Liver (tissue), 9 donors: Measurements from ENCODE around the gene BCL2L11. TPM values are rescaled to one million over a fixed set of nuclear protein-coding genes. Genes with fewer than 3 reads are reported as not detected.

ENCODE experiments used
- DNase-seq: peaks from one replicate; pipeline ENCODE4 v3.0.0-alpha.2; 2017; ENCODE audit warnings: low spot score
- H3K27ac ChIP-seq, 2 donors: one replicate each; pipeline ENCODE4 v1.7.0; 2013; ENCODE audit warnings: inconsistent platforms in 2 of 2, low read length in 2 of 2, control low read depth in 1 of 2, low read depth in 1 of 2, mild to moderate bottlenecking in 1 of 2
- H3K27me3 ChIP-seq, 4 donors: one replicate each; pipeline versions ENCODE4 v1.6.1 to v1.7.0; 2013; ENCODE audit warnings: low read length in 3 of 4, inconsistent platforms in 1 of 4, mild to moderate bottlenecking in 1 of 4, moderate library complexity in 1 of 4; ENCODE audit not compliant: control insufficient read depth in 4 of 4, insufficient read depth in 4 of 4
- H3K36me3 ChIP-seq, 4 donors: one replicate each; pipeline versions ENCODE4 v1.6.1 to v1.7.0; 2013; ENCODE audit warnings: low read length in 3 of 4, mild to moderate bottlenecking in 3 of 4, low read depth in 1 of 4, moderate library complexity in 1 of 4; ENCODE audit not compliant: control insufficient read depth in 4 of 4, insufficient read depth in 3 of 4
- H3K4me1 ChIP-seq, 4 donors: one replicate each; pipeline versions ENCODE4 v1.6.1 to v1.7.0; 2013; ENCODE audit warnings: low read length in 3 of 4, mild to moderate bottlenecking in 3 of 4, moderate library complexity in 1 of 4; ENCODE audit not compliant: control insufficient read depth in 4 of 4, insufficient read depth in 4 of 4
- H3K4me3 ChIP-seq, 3 donors: one replicate each; pipeline versions ENCODE4 v1.6.1 to v1.7.0; 2013; ENCODE audit warnings: low read length in 3 of 3, control low read depth in 1 of 3, low read depth in 1 of 3, mild to moderate bottlenecking in 1 of 3
- H3K9ac ChIP-seq, 2 donors: one replicate each; pipeline ENCODE4 v1.7.0; 2013; ENCODE audit warnings: low read length in 2 of 2, mild to moderate bottlenecking in 2 of 2, moderate library complexity in 2 of 2, control low read depth in 1 of 2, low read depth in 1 of 2
- H3K9me3 ChIP-seq, 4 donors: one replicate each; pipeline versions ENCODE4 v1.6.1 to v1.7.0; 2013; ENCODE audit warnings: low read length in 3 of 4; ENCODE audit not compliant: control insufficient read depth in 4 of 4
- EGR1 ChIP-seq, 2 donors: IDR thresholded peaks; 2 replicates each; pipeline ENCODE4 v1.6.1; 2016 to 2018; ENCODE audit warnings: antibody characterized with exemption in 2 of 2, low read depth in 2 of 2
- FOXA1 ChIP-seq: IDR thresholded peaks from 2 replicates; pipeline ENCODE4 v1.6.1; 2016; ENCODE audit warnings: antibody characterized with exemption
- FOXA2 ChIP-seq: IDR thresholded peaks from 2 replicates; pipeline ENCODE4 v1.6.1; 2016; ENCODE audit warnings: antibody characterized with exemption
- HNF4A ChIP-seq, 2 donors: conservative IDR thresholded peaks; 2 replicates each; pipeline ENCODE4 v1.6.1; 2016; ENCODE audit warnings: antibody characterized with exemption in 2 of 2, mild to moderate bottlenecking in 2 of 2
- HNF4G ChIP-seq: IDR thresholded peaks from 2 replicates; pipeline ENCODE4 v1.6.1; 2016; ENCODE audit warnings: antibody characterized with exemption
- JUND ChIP-seq, 2 donors: IDR thresholded peaks; 2 replicates each; pipeline ENCODE4 v1.6.1; 2016; ENCODE audit warnings: antibody characterized with exemption in 2 of 2
- RAD21 ChIP-seq, 2 donors: IDR thresholded peaks; 2 replicates each; pipeline ENCODE4 v1.6.1; 2016; ENCODE audit warnings: antibody characterized with exemption in 2 of 2, mild to moderate bottlenecking in 2 of 2
- RXRA ChIP-seq, 2 donors: IDR thresholded peaks; 2 replicates each; pipeline ENCODE4 v1.6.1; 2017 to 2018; ENCODE audit warnings: antibody characterized with exemption in 2 of 2, mild to moderate bottlenecking in 1 of 2
- SP1 ChIP-seq: IDR thresholded peaks from 2 replicates; pipeline ENCODE4 v1.6.1; 2018; ENCODE audit warnings: antibody characterized with exemption, mild to moderate bottlenecking
- TAF1 ChIP-seq: conservative IDR thresholded peaks from 2 replicates; pipeline ENCODE4 v1.6.1; 2016; ENCODE audit warnings: antibody characterized with exemption, mild to moderate bottlenecking
- YY1 ChIP-seq: IDR thresholded peaks from 2 replicates; pipeline ENCODE4 v1.6.1; 2016; ENCODE audit warnings: antibody characterized with exemption, mild to moderate bottlenecking
- WGBS: extraction: QIAGEN DNeasy Blood & Tissue Kit; methylation state at CpG from one replicate; pipeline ENCODE4 v1.1.7; 2013; 5-methylcytosine and 5-hydroxymethylcytosine counted together
- polyA plus RNA-seq, 2 donors: library from polyadenylated mRNA; stranded (reverse) in 1 of 2; unstranded in 1 of 2; fragments of 200-250 nt in 1 of 2; fragments of >200 nt in 1 of 2; fragmentation: Nextera tagmentation in 1 of 2; extraction: Ambion mirVana in 1 of 2; gene quantifications; one replicate each; pipeline versions ENCODE4 v1.2.1 to v1.2.3, GENCODE V29; 2013 to 2015
- total RNA-seq, 2 donors: library from RNA; depleted of rRNA; stranded (reverse); fragments of >200 nt; gene quantifications; one replicate each; pipeline ENCODE4 v1.2.3, GENCODE V29; 2014
- TF ChIP-seq, protein P1 (sequence below): fragments of 150-350 bp; IDR thresholded peaks from 2 replicates; pipeline ENCODE4 v1.5.1; 2017; ENCODE audit warnings: improper control_type of control experiment, low read depth, low read length; ENCODE audit not compliant: missing input control
- TF ChIP-seq, protein P2 (sequence below): IDR thresholded peaks from 2 replicates; pipeline ENCODE4 v1.6.1; 2016; ENCODE audit warnings: antibody characterized with exemption
- TF ChIP-seq, protein P3 (sequence below): IDR thresholded peaks from 2 replicates; pipeline ENCODE4 v1.6.1; 2016; ENCODE audit warnings: antibody characterized with exemption
- TF ChIP-seq, protein P4 (sequence below): IDR thresholded peaks from 2 replicates; pipeline ENCODE4 v1.6.1; 2016; ENCODE audit warnings: antibody characterized with exemption
- TF ChIP-seq, protein P5 (sequence below): IDR thresholded peaks from 2 replicates; pipeline ENCODE4 v1.6.1; 2016; ENCODE audit warnings: antibody characterized with exemption, mild to moderate bottlenecking
- donor health status: healthy.
- donor health status: healthy.
- donor health status: healthy.
- donor health status: healthy.
- donor health status: healthy.

The BCL2L11 gene
- total and polyA plus RNA-seq, 4 donors: 5.0 to 19.5 (median 12.2) TPM

DNA sequence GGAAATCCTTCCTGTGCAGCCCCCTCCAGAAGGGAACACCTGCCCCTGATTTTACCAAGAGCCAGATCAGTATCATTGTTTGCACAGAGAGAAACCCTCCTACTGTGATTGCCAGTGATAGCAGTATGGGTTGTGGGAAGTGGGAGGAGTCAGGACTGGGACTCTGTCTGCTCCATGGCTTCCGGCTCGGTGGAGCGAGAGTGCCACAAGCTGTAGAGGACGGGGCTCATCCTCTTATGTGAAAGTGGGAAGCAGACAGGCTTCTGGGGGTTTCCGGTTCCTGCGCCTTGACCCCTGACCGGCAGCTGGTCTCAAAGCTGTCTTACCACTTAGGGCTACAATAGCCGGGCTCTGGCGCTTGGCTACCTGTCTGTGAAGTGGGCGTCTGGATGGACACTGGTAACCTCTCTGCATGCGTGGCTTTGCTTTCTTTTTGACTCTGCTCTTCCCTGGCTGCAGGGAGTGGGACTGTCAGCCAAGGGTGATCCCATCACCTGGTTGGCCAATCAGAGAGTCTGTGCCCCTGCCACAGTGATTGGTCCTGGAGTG, 79.7 kb downstream of the BCL2L11 start (continued):
- TF ChIP-seq, protein P1, sequence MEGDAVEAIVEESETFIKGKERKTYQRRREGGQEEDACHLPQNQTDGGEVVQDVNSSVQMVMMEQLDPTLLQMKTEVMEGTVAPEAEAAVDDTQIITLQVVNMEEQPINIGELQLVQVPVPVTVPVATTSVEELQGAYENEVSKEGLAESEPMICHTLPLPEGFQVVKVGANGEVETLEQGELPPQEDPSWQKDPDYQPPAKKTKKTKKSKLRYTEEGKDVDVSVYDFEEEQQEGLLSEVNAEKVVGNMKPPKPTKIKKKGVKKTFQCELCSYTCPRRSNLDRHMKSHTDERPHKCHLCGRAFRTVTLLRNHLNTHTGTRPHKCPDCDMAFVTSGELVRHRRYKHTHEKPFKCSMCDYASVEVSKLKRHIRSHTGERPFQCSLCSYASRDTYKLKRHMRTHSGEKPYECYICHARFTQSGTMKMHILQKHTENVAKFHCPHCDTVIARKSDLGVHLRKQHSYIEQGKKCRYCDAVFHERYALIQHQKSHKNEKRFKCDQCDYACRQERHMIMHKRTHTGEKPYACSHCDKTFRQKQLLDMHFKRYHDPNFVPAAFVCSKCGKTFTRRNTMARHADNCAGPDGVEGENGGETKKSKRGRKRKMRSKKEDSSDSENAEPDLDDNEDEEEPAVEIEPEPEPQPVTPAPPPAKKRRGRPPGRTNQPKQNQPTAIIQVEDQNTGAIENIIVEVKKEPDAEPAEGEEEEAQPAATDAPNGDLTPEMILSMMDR: no peak
- TF ChIP-seq FOXA2 (no peak), SP1 (no peak), RAD21 (IDR thresholded peaks at IDR 0.05) (no peak)
- TF ChIP-seq, protein P2, sequence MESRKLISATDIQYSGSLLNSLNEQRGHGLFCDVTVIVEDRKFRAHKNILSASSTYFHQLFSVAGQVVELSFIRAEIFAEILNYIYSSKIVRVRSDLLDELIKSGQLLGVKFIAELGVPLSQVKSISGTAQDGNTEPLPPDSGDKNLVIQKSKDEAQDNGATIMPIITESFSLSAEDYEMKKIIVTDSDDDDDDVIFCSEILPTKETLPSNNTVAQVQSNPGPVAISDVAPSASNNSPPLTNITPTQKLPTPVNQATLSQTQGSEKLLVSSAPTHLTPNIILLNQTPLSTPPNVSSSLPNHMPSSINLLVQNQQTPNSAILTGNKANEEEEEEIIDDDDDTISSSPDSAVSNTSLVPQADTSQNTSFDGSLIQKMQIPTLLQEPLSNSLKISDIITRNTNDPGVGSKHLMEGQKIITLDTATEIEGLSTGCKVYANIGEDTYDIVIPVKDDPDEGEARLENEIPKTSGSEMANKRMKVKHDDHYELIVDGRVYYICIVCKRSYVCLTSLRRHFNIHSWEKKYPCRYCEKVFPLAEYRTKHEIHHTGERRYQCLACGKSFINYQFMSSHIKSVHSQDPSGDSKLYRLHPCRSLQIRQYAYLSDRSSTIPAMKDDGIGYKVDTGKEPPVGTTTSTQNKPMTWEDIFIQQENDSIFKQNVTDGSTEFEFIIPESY: no peak

DNA sequence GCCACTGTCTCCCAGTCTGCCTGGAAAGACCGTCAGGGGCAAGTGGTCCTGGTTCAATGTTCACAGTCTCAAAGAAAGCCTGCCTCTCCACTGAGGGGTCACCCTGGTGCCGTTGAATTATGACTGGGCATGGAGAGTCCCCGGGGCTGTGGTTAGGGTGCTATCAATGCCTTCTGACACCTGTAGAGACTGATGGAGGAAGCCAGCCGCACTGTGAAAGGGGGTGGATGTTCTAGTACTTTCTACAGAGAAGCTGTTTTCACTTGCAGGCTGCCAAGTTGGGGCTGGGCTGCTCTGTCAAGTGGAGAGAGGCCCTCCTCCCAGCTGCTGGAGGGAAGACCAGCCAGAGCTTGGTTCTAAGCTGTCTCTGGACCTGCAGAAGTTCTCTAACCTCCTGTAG, 80.5 kb downstream of the BCL2L11 start:
- no peaks in the 10 kb centered on the region for H3K9me3 ChIP-seq
- no peaks in the 10 kb centered on the region for H3K27me3 ChIP-seq
- no peak overlapping the region for H3K27ac ChIP-seq
- no peaks in the 10 kb centered on the region for H3K4me1 ChIP-seq
- H3K9ac ChIP-seq: no peak overlapping the region
- H3K4me3 ChIP-seq: no peak overlapping the region
- 93% methylated on average over 4 of the region's 4 CpGs for WGBS
- DNase-seq: peak; percentile 25
- no peak for TF ChIP-seq TAF1
- TF ChIP-seq, protein P3, sequence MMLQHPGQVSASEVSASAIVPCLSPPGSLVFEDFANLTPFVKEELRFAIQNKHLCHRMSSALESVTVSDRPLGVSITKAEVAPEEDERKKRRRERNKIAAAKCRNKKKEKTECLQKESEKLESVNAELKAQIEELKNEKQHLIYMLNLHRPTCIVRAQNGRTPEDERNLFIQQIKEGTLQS: no peak
- TF ChIP-seq, protein P4, sequence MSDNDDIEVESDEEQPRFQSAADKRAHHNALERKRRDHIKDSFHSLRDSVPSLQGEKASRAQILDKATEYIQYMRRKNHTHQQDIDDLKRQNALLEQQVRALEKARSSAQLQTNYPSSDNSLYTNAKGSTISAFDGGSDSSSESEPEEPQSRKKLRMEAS: no peak
- no peak for TF ChIP-seq YY1
- TF ChIP-seq EGR1 (IDR thresholded peaks at IDR 0.05; ENCODE audit: low read depth in 2 of 2): no peak
- TF ChIP-seq RXRA (IDR thresholded peaks at IDR 0.05): no peak
- TF ChIP-seq RAD21 (IDR thresholded peaks at IDR 0.05): no peak
- TF ChIP-seq HNF4A (conservative IDR thresholded peaks at IDR 0.05): no peak
- no peak for TF ChIP-seq FOXA1
- TF ChIP-seq, protein P2: no peak
- no peaks in the 10 kb centered on the region for H3K36me3 ChIP-seq

DNA sequence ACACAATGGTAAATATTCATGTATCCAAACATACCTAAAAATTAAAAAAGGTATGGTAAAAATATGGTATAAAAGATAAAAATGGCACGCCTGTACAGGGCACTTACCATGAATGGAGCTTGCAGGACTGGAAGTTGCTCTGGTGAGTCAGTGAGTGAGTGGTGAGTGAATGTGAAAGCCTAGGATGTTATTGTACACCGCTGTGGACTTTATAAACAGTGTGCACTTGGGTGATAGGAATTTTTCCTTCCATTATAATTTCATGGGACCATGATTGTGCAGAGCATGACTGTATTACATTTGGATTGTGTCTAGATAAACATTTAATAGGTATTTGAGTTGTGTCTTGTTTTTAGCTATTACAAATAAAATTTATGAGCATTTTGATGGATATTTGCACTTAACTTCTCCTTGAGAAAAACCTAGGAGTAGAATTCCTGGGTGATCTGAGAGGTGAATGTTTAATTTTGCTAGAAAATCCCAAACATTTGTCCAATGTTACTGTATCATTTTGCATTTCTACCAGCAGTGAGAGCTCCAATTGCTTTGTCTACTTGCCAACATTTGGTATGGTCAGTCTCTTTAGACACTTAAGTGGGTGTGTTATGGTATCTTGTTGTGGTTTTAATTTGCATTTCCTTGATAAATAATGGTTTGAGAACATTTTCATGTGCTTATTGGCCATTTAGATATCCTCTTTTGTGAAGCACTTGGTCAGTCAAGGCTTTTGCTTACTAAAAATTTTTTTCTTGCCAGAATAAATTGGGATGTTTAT, 81.7 kb downstream of the BCL2L11 start:
- Histone ChIP-seq H3K4me1 (no peaks in the 10 kb centered on the region), H3K27ac (no peak overlapping the region), H3K9ac (no peak overlapping the region), H3K36me3 (no peaks in the 10 kb centered on the region), H3K4me3 (no peak overlapping the region), H3K27me3 (no peaks in the 10 kb centered on the region), H3K9me3 (no peaks in the 10 kb centered on the region)
- 98% methylated on average over 2 of the region's 2 CpGs for WGBS
- no peak for DNase-seq
- TF ChIP-seq TAF1 (no peak), HNF4G (no peak), YY1 (no peak), FOXA2 (no peak), RXRA (IDR thresholded peaks at IDR 0.05) (no peak), RAD21 (IDR thresholded peaks at IDR 0.05) (no peak), EGR1 (IDR thresholded peaks at IDR 0.05; ENCODE audit: low read depth in 2 of 2) (no peak), JUND (IDR thresholded peaks at IDR 0.05) (no peak)
- TF ChIP-seq, protein P5, sequence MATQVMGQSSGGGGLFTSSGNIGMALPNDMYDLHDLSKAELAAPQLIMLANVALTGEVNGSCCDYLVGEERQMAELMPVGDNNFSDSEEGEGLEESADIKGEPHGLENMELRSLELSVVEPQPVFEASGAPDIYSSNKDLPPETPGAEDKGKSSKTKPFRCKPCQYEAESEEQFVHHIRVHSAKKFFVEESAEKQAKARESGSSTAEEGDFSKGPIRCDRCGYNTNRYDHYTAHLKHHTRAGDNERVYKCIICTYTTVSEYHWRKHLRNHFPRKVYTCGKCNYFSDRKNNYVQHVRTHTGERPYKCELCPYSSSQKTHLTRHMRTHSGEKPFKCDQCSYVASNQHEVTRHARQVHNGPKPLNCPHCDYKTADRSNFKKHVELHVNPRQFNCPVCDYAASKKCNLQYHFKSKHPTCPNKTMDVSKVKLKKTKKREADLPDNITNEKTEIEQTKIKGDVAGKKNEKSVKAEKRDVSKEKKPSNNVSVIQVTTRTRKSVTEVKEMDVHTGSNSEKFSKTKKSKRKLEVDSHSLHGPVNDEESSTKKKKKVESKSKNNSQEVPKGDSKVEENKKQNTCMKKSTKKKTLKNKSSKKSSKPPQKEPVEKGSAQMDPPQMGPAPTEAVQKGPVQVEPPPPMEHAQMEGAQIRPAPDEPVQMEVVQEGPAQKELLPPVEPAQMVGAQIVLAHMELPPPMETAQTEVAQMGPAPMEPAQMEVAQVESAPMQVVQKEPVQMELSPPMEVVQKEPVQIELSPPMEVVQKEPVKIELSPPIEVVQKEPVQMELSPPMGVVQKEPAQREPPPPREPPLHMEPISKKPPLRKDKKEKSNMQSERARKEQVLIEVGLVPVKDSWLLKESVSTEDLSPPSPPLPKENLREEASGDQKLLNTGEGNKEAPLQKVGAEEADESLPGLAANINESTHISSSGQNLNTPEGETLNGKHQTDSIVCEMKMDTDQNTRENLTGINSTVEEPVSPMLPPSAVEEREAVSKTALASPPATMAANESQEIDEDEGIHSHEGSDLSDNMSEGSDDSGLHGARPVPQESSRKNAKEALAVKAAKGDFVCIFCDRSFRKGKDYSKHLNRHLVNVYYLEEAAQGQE: no peak
- TF ChIP-seq, protein P1: no peak
